Karpas-422 (cell line): ENCODE measurements around the gene RPL36A. TPM values are rescaled to one million over a fixed set of nuclear protein-coding genes. Genes with fewer than 3 reads are reported as not detected.

Source experiments
- DNase-seq: peaks from one replicate; pipeline ENCODE4 v3.0.0-alpha.2; 2015
- H2AFZ ChIP-seq: fragments of 200-600 bp; sonication (generic); 2 replicates; pipeline ENCODE4 v1.6.1; 2014; ENCODE audit warnings: antibody characterized with exemption, low read length, mixed read lengths
- H3K27ac ChIP-seq: fragments of 200-600 bp; sonication (generic); 2 replicates; pipeline ENCODE4 v1.5.1; 2014; ENCODE audit warnings: mild to moderate bottlenecking, low read length, moderate library complexity
- H3K27me3 ChIP-seq: fragments of 200-600 bp; sonication (generic); 2 replicates; pipeline ENCODE4 v1.6.1; 2014; ENCODE audit warnings: low read length, mixed read lengths
- H3K36me3 ChIP-seq: fragments of 200-600 bp; sonication (generic); 2 replicates; pipeline ENCODE4 v1.6.1; 2014; ENCODE audit warnings: low read length, mixed read lengths; ENCODE audit not compliant: insufficient read depth
- H3K4me1 ChIP-seq: fragments of 200-600 bp; sonication (generic); 2 replicates; pipeline ENCODE4 v1.6.1; 2014; ENCODE audit warnings: mild to moderate bottlenecking, low read length, mixed read lengths
- H3K4me2 ChIP-seq: fragments of 200-600 bp; sonication (generic); 2 replicates; pipeline ENCODE4 v1.6.1; 2014; ENCODE audit warnings: low read length, low read depth, mild to moderate bottlenecking; ENCODE audit not compliant: poor library complexity, severe bottlenecking
- H3K4me3 ChIP-seq: fragments of 200-600 bp; sonication (generic); 2 replicates; pipeline ENCODE4 v1.5.1; 2014; ENCODE audit warnings: mild to moderate bottlenecking, antibody characterized with exemption, low read length, mixed read lengths
- H3K79me2 ChIP-seq: fragments of 200-600 bp; sonication (generic); 2 replicates; pipeline ENCODE4 v1.6.1; 2014; ENCODE audit warnings: mild to moderate bottlenecking, low read length, mixed read lengths
- H3K9ac ChIP-seq: fragments of 200-600 bp; sonication (generic); 2 replicates; pipeline ENCODE4 v1.6.0; 2014; ENCODE audit warnings: low read length
- H3K9me2 ChIP-seq: fragments of 200-600 bp; sonication (generic), shearing (Covaris generic); replicated peaks from 2 replicates; pipeline ENCODE4 v1.6.0; 2014; ENCODE audit warnings: mild to moderate bottlenecking, low read length, moderate library complexity; ENCODE audit not compliant: insufficient read depth
- H3K9me3 ChIP-seq: fragments of 300-700, 200-600 bp; sonication (generic); 2 replicates; pipeline ENCODE4 v1.6.1; 2014; ENCODE audit warnings: low read length, mixed read lengths
- H4K20me1 ChIP-seq: fragments of 200-600 bp; sonication (generic); 2 replicates; pipeline ENCODE4 v1.6.1; 2014; ENCODE audit warnings: mild to moderate bottlenecking, antibody characterized with exemption, low read length, low read depth; ENCODE audit not compliant: insufficient read depth
- total RNA-seq: library from RNA; depleted of rRNA; stranded (reverse); fragments of >200 nt; shearing (Covaris generic); gene quantifications from 2 replicates; pipeline ENCODE4 v1.2.3, GENCODE V29; 2014; ENCODE audit warnings: low replicate concordance; rRNA removed

Gene RPL36A
- 1,280 and 3,178 TPM in 2 replicates for total RNA-seq

GRCh38 chrX:101390664-101391525 is at the start of gene RPL36A:
RPL36A (plus strand) TSS chrX:101391011; CDS start chrX:101391044, 33 bp downstream.
- Histone ChIP-seq H3K4me3 (peak within 1 kb of the TSS; percentile 80), H3K9me2 (no peaks in the 10 kb centered on the region), H3K27ac (peak within 1 kb of the TSS; percentile 86), H3K36me3 (peaks cover 13% of the 10 kb centered on the region), H3K79me2 (peaks cover 21% of the 10 kb centered on the region), H3K27me3 (no peaks in the 10 kb centered on the region), H2AFZ (no peak within 1 kb of the TSS), H3K9me3 (no peaks in the 10 kb centered on the region), H4K20me1 (no peaks in the 10 kb centered on the region), H3K9ac (peak within 1 kb of the TSS; percentile 87), H3K4me1 (peaks cover 39% of the 10 kb centered on the region), H3K4me2 (peak within 1 kb of the TSS; percentile 69)
- peak; percentile 96 for DNase-seq

GRCh38 chrX:101347859-101348451 is 42.9 kb upstream of the RPL36A start:
- H3K9me2 ChIP-seq: no peaks in the 10 kb centered on the region
- H3K4me1 ChIP-seq: peaks cover 23% of the 10 kb centered on the region
- H3K27ac ChIP-seq: peak overlapping the region; percentile 60; the same call in 1 of the 2 replicates
- no peaks in the 10 kb centered on the region for H3K9me3 ChIP-seq
- H3K4me3 ChIP-seq: peak overlapping the region; percentile 71
- H3K27me3 ChIP-seq: no peaks in the 10 kb centered on the region
- no peaks in the 10 kb centered on the region for H4K20me1 ChIP-seq
- H2AFZ ChIP-seq: no peak overlapping the region
- H3K36me3 ChIP-seq: peaks cover 16% of the 10 kb centered on the region; the same call in 1 of the 2 replicates
- H3K79me2 ChIP-seq: peaks cover 22% of the 10 kb centered on the region
- H3K4me2 ChIP-seq: peak overlapping the region; percentile 76
- DNase-seq: no peak
- H3K9ac ChIP-seq: peak overlapping the region; percentile 83

DNA sequence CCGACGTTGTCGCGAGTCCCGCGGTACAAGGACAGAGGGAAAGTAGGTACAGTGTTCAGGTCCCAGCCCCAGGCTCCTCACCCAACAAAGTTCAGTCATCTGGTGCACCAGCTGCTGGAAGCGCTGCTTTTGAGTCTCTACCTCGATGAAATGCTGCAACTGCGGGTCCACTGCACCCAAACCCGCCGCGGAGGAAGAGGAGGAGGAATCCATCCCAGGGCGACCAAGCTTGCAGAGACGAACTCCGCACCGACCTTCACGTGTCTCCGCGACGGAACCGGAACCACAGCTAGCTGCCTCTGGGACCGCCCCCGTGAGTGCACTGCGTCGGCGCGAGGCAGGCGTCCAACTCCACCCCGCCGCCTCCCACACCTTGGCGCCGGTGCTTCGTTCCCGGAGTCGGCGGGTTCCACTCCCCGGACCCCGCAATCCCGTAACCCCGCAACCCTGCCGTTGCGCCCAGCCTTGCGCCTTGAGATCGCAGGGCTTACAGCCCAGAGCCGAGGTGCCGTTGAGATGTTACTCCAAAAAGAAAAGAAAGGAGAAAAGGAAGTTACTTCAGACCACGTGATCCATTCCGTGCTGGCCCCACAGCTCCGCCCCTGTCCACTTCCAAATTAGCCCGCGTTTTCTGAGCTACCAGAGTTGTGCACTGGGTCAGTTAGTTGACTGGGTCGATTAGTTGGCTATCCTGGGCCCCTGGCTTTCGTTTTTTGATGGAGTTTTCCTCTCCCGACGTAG is 42.2 kb upstream of the RPL36A start, which contains the start of gene TIMM8A:
Gene TIMM8A (minus strand): TSS at position 291 of the 741 bp plus-strand sequence. CDS start 78 bp downstream, at position 213.
- peak within 1 kb of the TSS; percentile 83 for H3K9ac ChIP-seq
- no peaks in the 10 kb centered on the region for H4K20me1 ChIP-seq
- no peaks in the 10 kb centered on the region for H3K9me3 ChIP-seq
- peak within 1 kb of the TSS; percentile 37; the same call in 1 of the 2 replicates for H2AFZ ChIP-seq
- peak within 1 kb of the TSS; percentile 60 for H3K27ac ChIP-seq
- DNase-seq: peak; percentile 90
- peak within 1 kb of the TSS; percentile 71 for H3K4me3 ChIP-seq
- no peaks in the 10 kb centered on the region for H3K9me2 ChIP-seq
- peak within 1 kb of the TSS; percentile 76 for H3K4me2 ChIP-seq
- H3K4me1 ChIP-seq: peaks cover 23% of the 10 kb centered on the region
- H3K27me3 ChIP-seq: no peaks in the 10 kb centered on the region
- peaks cover 22% of the 10 kb centered on the region for H3K79me2 ChIP-seq
- peaks cover 22% of the 10 kb centered on the region; the same call in 1 of the 2 replicates for H3K36me3 ChIP-seq

- peak overlapping the region; percentile 71 for H3K4me3 ChIP-seq
- H3K4me1 ChIP-seq: peaks cover 23% of the 10 kb centered on the region
- no peak for DNase-seq
- no peak overlapping the region for H2AFZ ChIP-seq
- H3K9me2 ChIP-seq: no peaks in the 10 kb centered on the region
- H3K4me2 ChIP-seq: peak overlapping the region; percentile 76
- H3K27me3 ChIP-seq: no peaks in the 10 kb centered on the region
- H3K9ac ChIP-seq: peak overlapping the region; percentile 83
- no peaks in the 10 kb centered on the region for H3K9me3 ChIP-seq
- no peaks in the 10 kb centered on the region for H4K20me1 ChIP-seq
- H3K36me3 ChIP-seq: peaks cover 22% of the 10 kb centered on the region; the same call in 1 of the 2 replicates
- H3K79me2 ChIP-seq: peaks cover 22% of the 10 kb centered on the region
- peak overlapping the region; percentile 35 for H3K27ac ChIP-seq
Observed at GRCh38 chrX:101349193-101349562, 41.6 kb upstream of the RPL36A start.

DNA sequence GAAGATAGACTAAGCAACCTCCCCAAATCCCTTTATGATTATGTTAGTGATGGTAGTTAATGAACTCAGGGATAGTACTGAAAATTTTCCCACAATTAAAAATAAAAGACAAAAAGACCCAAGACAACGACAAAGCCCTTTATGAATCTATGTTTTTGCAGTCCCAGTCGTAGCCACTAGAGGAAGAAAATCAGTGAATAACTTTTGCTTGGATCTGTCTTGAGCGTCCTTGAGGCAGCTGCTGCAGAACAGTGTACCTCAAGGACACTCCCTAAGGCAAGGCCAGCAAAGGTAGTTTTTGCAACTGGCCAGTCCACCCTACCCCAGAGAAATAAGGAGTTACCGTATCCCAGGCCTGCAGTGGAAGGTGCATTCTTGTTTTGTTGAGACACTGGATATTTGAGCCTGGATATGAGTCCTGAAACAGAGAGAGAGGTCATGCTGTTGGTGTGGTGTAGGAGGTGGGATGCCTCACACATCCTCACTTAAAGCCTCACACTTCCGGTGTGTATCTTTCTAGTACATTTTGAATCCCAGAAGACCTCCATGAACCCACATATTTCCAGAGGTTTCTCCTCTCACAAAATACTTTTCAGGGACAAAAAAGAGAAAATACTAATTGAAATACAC is 33.5 kb upstream of the RPL36A start:
- no peak for DNase-seq

GRCh38 chrX:101359966-101360365 is 30.8 kb upstream of the RPL36A start:
- peaks cover 12% of the 10 kb centered on the region for H3K4me1 ChIP-seq
- H3K27ac ChIP-seq: no peak overlapping the region
- no peak for DNase-seq
- H4K20me1 ChIP-seq: no peaks in the 10 kb centered on the region
- no peaks in the 10 kb centered on the region for H3K27me3 ChIP-seq
- no peak overlapping the region for H3K9ac ChIP-seq
- no peak overlapping the region for H3K4me3 ChIP-seq
- no peak overlapping the region for H2AFZ ChIP-seq
- no peaks in the 10 kb centered on the region for H3K9me3 ChIP-seq
- no peak overlapping the region for H3K4me2 ChIP-seq
- H3K36me3 ChIP-seq: peaks cover 21% of the 10 kb centered on the region
- H3K79me2 ChIP-seq: no peaks in the 10 kb centered on the region
- H3K9me2 ChIP-seq: no peaks in the 10 kb centered on the region

More for the DNA sequence above, 33.5 kb upstream of the RPL36A start:
- H3K4me1 ChIP-seq: peaks cover 11% of the 10 kb centered on the region
- H3K36me3 ChIP-seq: peaks cover 31% of the 10 kb centered on the region
- H2AFZ ChIP-seq: no peak overlapping the region
- peak overlapping the region; percentile 63; the same call in 1 of the 2 replicates for H3K27ac ChIP-seq
- H3K9me3 ChIP-seq: no peaks in the 10 kb centered on the region
- no peak overlapping the region for H3K4me2 ChIP-seq
- no peak overlapping the region for H3K4me3 ChIP-seq
- no peak overlapping the region for H3K9ac ChIP-seq
- no peaks in the 10 kb centered on the region for H3K79me2 ChIP-seq
- H4K20me1 ChIP-seq: no peaks in the 10 kb centered on the region
- H3K9me2 ChIP-seq: no peaks in the 10 kb centered on the region
- no peaks in the 10 kb centered on the region for H3K27me3 ChIP-seq

GRCh38 chrX:101360390-101360789 is 30.4 kb upstream of the RPL36A start:
- no peak overlapping the region for H3K4me2 ChIP-seq
- H2AFZ ChIP-seq: no peak overlapping the region
- H3K79me2 ChIP-seq: no peaks in the 10 kb centered on the region
- DNase-seq: no peak
- no peaks in the 10 kb centered on the region for H4K20me1 ChIP-seq
- no peaks in the 10 kb centered on the region for H3K27me3 ChIP-seq
- H3K4me3 ChIP-seq: no peak overlapping the region
- no peaks in the 10 kb centered on the region for H3K9me2 ChIP-seq
- no peaks in the 10 kb centered on the region for H3K9me3 ChIP-seq
- no peak overlapping the region for H3K9ac ChIP-seq
- H3K36me3 ChIP-seq: peaks cover 22% of the 10 kb centered on the region
- H3K4me1 ChIP-seq: peaks cover 16% of the 10 kb centered on the region
- H3K27ac ChIP-seq: no peak overlapping the region
